SK-N-SH treated with all-trans-retinoic acid at 6 μM for 48 hours (cell line): Measurements from ENCODE around the gene MECR.

Experiments
- ARNTL ChIP-seq: fragments of 450-650 bp; formaldehyde crosslinking; IDR thresholded peaks from 2 replicates; pipeline ENCODE4 v1.5.0; 2020; ENCODE audit warnings: low read depth, mild to moderate bottlenecking, moderate library complexity, borderline replicate concordance
- CSDC2 ChIP-seq: fragments of 250-450 bp; sonication (Bioruptor Pico); IDR thresholded peaks from 2 replicates; pipeline ENCODE4 v1.5.0; 2020; ENCODE audit warnings: mild to moderate bottlenecking, moderate library complexity
- ESRRG ChIP-seq: fragments of 250-450 bp; sonication (Bioruptor Pico); IDR thresholded peaks from 2 replicates; pipeline ENCODE4 v1.6.1; 2021; ENCODE audit warnings: mild to moderate bottlenecking
- GLIS3 ChIP-seq: fragments of 250-450 bp; sonication (Bioruptor Pico); IDR thresholded peaks from 2 replicates; pipeline ENCODE4 v1.5.0; 2020; ENCODE audit warnings: mild to moderate bottlenecking, moderate library complexity
- OSR1 ChIP-seq: fragments of 250-450 bp; sonication (Bioruptor Pico); IDR thresholded peaks from 2 replicates; pipeline ENCODE4 v1.8.0; 2022; ENCODE audit warnings: moderate library complexity, mild to moderate bottlenecking, inconsistent platforms
- POU6F1 ChIP-seq: fragments of 250-450 bp; sonication (Bioruptor Pico); IDR thresholded peaks from 2 replicates; pipeline ENCODE4 v1.8.0; 2021; ENCODE audit warnings: low read depth, mild to moderate bottlenecking, moderate library complexity, borderline replicate concordance
- RARB ChIP-seq: fragments of 250-450 bp; sonication (Bioruptor Pico); IDR thresholded peaks from 2 replicates; pipeline ENCODE4 v1.8.0; 2021; ENCODE audit warnings: mild to moderate bottlenecking, moderate library complexity
- SNAI2 ChIP-seq: fragments of 250-450 bp; sonication (Bioruptor Pico); IDR thresholded peaks from 2 replicates; pipeline ENCODE4 v1.5.0; 2020; ENCODE audit warnings: mild to moderate bottlenecking, moderate library complexity
- ZFP3 ChIP-seq: fragments of 250-450 bp; sonication (Bioruptor Pico); IDR thresholded peaks from 2 replicates; pipeline ENCODE4 v1.5.0; 2020; ENCODE audit warnings: mild to moderate bottlenecking, moderate library complexity
- ZFP30 ChIP-seq: fragments of 450-650 bp; formaldehyde crosslinking; IDR thresholded peaks from 2 replicates; pipeline ENCODE4 v1.5.0; 2022; ENCODE audit warnings: mild to moderate bottlenecking, moderate library complexity
- ZNF565 ChIP-seq: fragments of 450-650 bp; formaldehyde crosslinking; conservative IDR thresholded peaks from 2 replicates; pipeline ENCODE4 v1.5.0; 2020; ENCODE audit warnings: low read depth, mild to moderate bottlenecking, moderate library complexity
- ZNF70 ChIP-seq: fragments of 450-650 bp; formaldehyde crosslinking; IDR thresholded peaks from 2 replicates; pipeline ENCODE4 v1.5.0; 2020; ENCODE audit warnings: mild to moderate bottlenecking, moderate library complexity
- TF ChIP-seq, protein P1 (sequence below): fragments of 250-450 bp; sonication (Bioruptor Pico); IDR thresholded peaks from 2 replicates; pipeline ENCODE4 v1.8.0; 2020; ENCODE audit warnings: mild to moderate bottlenecking, moderate library complexity, borderline replicate concordance

DNA sequence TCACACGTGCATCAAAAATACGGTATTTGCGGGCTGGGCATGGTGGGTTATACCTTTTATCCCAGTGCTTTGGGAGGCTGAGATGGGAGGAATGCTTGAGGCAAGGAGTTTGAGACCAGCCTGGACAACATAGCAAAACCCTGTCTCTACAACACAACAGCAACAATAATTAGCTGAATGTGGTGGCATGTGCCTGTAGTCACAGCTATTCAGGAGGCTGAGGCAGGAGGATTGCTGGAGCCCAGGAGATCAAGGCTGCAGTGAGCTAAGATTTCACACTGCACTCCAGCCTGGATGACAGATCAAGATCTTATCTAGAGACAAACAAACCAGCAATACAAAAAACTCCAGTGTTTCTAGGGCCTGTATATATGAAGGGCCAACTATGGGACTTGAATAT is 36.2 kb upstream of the MECR start:
- TF ChIP-seq, protein P1, sequence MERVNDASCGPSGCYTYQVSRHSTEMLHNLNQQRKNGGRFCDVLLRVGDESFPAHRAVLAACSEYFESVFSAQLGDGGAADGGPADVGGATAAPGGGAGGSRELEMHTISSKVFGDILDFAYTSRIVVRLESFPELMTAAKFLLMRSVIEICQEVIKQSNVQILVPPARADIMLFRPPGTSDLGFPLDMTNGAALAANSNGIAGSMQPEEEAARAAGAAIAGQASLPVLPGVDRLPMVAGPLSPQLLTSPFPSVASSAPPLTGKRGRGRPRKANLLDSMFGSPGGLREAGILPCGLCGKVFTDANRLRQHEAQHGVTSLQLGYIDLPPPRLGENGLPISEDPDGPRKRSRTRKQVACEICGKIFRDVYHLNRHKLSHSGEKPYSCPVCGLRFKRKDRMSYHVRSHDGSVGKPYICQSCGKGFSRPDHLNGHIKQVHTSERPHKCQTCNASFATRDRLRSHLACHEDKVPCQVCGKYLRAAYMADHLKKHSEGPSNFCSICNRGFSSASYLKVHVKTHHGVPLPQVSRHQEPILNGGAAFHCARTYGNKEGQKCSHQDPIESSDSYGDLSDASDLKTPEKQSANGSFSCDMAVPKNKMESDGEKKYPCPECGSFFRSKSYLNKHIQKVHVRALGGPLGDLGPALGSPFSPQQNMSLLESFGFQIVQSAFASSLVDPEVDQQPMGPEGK: no peak
- TF ChIP-seq OSR1 (CRISPR knock-in tag) (no peak), ZNF565 (CRISPR knock-in tag) (no peak), POU6F1 (CRISPR knock-in tag) (no peak), ZFP3 (CRISPR knock-in tag) (no peak), ARNTL (CRISPR knock-in tag) (no peak), ESRRG (CRISPR knock-in tag) (no peak), RARB (CRISPR knock-in tag) (no peak), GLIS3 (no peak), ZFP30 (CRISPR knock-in tag) (no peak), ZNF70 (no peak), CSDC2 (no peak), SNAI2 (CRISPR knock-in tag) (no peak)
